GM18951 (cell line): ENCODE data around the gene ANKS1B.

Source experiments
- POLR2A ChIP-seq: IDR thresholded peaks from 4 replicates; pipeline ENCODE4 v1.6.1; 2011; ENCODE audit warnings: mild to moderate bottlenecking; ENCODE audit not compliant: insufficient read length, insufficient read depth; ENCODE audit errors: extremely low read depth
- in situ Hi-C: fragments of 300-500 bp; cut with MboI; formaldehyde crosslinking; loops from one replicate; pipeline ENCODE4 v1.12.0; 2022; ENCODE audit warnings: low sequenced_read_pairs, mixed read lengths, inconsistent platforms; ENCODE audit not compliant: unreplicated experiment

Gene ANKS1B

DNA sequence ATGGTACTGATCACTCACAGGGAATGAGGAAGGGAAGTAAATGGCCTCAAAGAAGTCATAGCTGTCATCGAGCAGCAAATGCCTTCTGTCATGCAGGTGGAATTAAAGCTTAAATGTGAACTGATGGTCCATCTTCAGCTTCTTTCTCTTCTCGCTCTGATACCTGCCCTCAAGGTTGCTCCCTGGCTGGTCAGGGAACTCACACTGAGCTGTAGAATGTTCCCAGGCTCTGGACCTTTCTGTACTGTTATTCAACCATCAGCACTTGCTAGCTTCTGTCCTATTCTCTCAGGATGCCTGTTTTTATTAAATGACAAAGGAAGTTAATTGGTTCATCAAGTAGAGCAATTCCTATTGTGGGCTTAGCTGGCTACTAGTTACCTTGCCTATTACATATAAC, 875.8 kb downstream of the ANKS1B start:
- TF ChIP-seq POLR2A: no peak
- in situ Hi-C loops: no loop called here

DNA sequence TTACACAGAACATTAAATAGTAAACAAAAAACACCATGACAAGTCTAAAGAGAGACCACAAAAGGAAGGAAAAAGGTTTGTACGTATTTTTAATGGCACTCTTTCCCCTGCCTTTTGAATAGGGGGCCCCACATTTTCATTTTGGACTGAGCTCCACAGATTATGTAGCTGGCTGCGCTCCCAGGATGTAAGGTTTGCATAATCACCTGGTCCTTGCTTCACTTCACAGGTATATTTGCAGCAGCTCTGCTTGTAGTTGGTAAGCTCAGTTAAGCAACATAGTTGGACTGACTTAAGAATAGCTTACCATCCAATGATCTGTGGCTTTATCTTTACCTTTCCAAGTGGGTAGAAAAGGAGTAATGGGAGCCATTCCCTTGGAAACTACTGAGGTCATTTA, 885.0 kb downstream of the ANKS1B start:
- in situ Hi-C loops: no loop called here
- no peak for TF ChIP-seq POLR2A

- TF ChIP-seq POLR2A: no peak
- in situ Hi-C loops: no loop called here
Measured at GRCh38 chr12:99097171-99097570, 887.6 kb downstream of the ANKS1B start.

- TF ChIP-seq POLR2A: no peak
- in situ Hi-C loops: no loop called here
Measured at GRCh38 chr12:99093166-99093565, 891.6 kb downstream of the ANKS1B start.

DNA sequence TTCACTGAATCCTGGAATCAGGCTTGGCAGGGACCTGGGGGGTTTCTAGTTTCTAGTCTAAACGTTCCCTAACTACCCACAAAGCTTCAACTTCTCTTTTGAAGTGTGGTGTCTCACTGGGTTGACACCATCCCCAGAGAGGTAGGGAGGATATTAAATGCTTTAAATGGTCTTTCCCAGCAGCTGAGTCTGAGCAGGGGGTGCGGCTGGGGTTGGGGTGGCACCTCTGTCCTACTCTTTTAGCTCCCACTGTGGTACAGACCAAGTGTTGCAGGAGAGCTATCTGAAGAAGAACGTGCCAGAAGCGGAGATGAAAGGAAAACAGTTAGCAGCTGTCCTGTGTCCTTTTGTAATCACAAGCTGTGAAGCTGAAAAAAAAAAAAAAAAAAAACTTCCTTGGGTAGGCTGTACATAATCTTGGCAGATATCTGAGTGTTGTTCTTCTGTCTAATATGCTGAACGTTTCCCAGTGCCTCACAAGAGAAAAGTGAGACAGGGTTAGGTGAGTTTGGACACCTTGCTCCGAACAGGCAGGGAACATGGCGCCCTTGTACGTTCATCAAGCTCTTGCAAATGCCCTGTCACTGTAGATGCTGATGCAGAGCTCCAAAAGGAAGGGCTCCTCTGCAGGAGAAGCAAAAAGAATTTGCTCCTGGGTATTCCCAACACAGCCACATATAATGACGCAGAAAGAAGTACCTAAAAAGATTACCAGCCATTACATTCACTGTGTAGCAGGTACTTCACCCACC, 892.5 kb downstream of the ANKS1B start:
- TF ChIP-seq POLR2A: no peak
- in situ Hi-C loops: no loop called here

GRCh38 chr12:99087278-99087677, 897.5 kb downstream of the ANKS1B start:
- TF ChIP-seq POLR2A: no peak
- in situ Hi-C loops: no loop called here

DNA sequence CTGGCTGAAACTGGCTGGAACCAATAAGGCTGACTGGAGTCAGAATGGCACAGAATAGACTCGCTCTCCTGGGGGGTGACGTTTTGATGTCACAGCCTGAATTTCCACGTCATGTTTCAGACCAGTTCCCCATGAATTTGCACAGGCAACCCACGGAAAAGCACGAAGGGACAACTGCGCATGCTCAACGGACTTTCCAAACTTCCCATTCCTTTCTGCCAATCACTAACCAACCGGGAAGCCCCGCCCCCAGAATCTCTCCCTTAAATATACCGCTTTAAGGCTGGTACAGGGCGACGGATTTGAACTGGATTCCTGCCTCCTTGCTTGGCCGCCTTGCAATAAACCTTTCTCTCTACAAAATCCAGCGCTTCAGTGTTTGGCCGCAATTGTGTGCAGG, 904.9 kb downstream of the ANKS1B start:
- no peak for TF ChIP-seq POLR2A
- in situ Hi-C loops: no loop called here

GRCh38 chr12:99068993-99069747, 915.6 kb downstream of the ANKS1B start:
- TF ChIP-seq POLR2A: no peak
- in situ Hi-C loops: no loop called here

- in situ Hi-C loops: no loop called here
- no peak for TF ChIP-seq POLR2A
Measured at GRCh38 chr12:99067171-99067785, 917.5 kb downstream of the ANKS1B start.

- TF ChIP-seq POLR2A: no peak
- in situ Hi-C loops: no loop called here
Measured at GRCh38 chr12:99066726-99067125, 918.0 kb downstream of the ANKS1B start.

GRCh38 chr12:99063182-99063581, 921.6 kb downstream of the ANKS1B start:
- TF ChIP-seq POLR2A: no peak
- in situ Hi-C loops: no loop called here

DNA sequence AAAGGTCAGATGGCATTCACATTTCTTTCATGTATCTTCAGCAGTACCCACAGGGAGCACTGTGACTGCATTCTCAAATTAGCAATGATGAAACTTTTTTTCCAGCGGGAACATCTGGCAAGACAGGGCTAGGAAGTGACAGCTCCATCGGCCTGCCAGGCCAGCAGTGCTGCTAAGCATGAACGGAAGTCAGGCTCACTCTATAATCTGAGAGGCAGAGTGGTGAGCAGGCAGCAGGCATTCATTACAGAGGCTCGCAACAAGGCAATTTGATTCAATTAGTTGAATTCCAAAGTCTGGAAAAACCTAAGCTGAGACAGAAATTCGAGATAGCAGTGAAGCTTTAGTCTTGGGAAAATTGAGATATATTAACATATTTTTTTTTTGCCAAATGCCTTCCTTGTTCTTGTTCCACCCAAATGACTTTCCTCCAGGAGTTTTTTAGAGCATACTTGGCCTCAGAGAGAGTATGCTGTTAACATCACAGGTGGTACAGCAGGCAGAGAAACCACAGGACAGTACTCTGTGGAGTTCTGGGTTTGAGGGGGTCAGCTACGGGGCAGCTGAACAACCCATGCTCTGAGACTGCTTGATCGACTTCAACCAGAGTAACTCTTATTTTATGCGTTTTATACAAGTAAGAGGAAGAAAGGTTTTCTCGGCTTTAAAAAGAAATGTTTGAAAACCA, 924.8 kb downstream of the ANKS1B start:
- in situ Hi-C loops: no loop called here

GRCh38 chr12:99057670-99058069, 927.1 kb downstream of the ANKS1B start:
- TF ChIP-seq POLR2A: no peak
- in situ Hi-C loops: no loop called here

More for the DNA sequence above, 924.8 kb downstream of the ANKS1B start:
- TF ChIP-seq POLR2A: no peak
